NCI-H748 treated with DMSO at 0.1 percent for 48 hours (cell line): ENCODE data around the gene RNF207.

Source experiments
- DNase-seq: peaks from one replicate; lab custom pipeline; 2025; lab: John Stamatoyannopoulos, UW

RNF207 gene

DNA sequence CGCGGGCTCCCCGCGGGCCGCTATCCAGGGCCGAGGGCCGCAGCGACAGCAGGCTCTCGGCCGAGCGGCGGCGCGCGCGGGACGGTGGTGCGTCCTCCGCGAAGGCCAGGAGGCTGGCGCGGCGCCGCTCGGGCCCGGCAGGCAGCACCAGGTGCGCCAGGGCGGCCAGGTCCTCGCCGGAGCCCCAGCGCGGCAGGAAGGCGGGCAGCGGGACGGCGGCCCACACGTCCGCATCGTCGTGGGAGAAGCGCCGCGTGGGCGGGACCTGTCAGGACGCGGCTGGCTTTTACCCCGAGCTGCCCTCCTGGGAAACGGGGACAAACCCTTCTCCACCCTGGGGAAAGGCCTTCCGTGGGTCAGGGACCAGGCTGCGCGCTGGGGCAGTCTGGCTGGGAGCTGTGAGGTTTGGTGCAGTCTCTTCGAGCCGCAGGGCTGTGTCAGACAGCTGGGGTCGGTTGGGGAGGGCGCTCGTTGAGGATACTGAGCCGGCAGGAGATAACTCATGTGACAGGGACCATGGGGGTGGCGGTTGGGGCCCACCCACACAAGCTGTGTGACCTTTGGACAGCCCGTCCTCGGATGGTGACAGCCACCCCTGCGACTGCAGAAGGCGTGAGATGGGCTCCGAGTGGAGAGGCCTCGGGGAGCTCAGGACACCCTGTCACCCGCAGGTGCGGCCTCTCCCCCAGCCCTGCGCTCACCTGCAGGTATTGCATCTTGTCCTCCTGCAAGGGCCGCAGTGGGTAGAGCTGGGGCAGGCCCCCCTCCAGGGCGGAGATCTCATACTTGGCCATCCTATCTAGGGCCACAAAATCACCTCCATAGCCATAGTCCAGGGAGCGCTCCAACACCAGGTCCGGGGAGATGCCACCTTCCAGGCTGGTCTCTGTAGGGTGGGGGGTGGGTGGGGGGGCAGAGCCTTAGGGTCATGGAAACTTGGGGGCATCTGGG, 44.1 kb downstream of the RNF207 start:
- DNase-seq = no peak

DNA sequence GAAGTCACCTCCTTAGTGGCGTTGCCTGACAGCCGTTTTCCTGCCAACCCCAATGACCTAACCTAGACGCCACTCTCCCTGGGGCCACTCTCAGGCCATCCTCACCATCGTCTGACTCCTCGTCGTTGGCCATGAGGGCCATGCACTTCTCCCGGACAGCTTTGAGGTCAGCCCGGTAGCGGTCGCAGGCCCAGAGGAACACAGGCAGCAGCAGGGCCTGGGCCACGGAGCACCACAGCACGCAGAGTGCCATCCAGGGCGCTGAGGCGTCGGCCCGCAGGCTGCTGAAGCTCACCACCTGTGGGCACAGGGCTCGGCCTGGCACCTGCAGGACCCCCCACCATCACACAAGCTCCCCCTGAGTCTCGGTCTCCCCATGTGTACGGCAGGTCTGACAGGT, 45.3 kb downstream of the RNF207 start:
- DNase-seq = no peak

DNA sequence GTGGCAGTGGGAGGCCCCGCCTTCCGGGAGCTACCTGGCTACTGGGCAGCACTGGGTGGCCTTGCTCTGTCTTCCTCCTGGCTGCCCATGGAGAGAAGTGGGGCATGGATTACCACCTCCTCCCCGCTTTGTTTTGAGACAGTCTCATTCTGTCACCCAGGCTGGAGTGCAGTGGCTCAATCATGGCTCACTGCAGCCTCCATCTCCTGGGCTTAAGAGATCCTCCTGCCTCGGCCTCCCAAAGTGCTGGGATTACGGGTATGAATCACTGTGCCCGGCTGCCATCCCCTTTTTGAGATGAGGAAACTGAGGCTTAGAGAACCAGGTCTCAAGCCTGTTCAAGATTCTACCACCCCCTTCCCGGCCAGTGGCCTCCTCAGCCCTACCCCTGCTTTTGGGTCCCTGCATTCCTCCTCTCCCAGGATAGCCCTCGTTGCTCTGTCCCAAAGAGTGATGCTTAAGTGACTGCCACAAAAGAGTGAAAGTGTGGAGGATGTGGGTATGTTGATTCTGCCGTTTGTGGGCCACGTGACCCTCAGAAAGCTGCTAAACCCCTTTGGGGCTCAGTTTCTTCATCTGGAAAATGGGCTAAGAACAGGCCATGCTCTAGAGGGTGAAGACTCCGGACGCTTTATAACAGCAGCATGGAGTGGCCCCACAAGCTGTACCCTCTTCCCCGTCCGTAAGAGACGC, 45.9 kb downstream of the RNF207 start:
- no peak for DNase-seq

DNA sequence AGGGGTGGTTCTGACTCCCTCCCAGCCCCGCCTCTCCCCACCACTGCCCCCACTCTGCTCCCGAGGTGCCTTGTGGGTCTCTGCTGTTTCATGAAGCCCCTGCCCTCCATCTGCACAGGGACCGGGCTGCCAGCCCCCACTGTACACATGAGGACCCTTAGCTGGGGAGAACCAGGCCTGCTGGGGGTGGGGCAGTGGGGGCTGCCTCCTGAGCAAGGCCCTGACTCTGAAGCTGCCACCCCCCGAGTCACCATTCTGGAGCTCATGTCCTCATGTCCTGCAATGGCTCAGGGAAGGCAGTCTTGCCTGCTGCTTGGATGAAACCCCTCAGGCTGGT, 46.4 kb downstream of the RNF207 start:
- DNase-seq = no peak

DNA sequence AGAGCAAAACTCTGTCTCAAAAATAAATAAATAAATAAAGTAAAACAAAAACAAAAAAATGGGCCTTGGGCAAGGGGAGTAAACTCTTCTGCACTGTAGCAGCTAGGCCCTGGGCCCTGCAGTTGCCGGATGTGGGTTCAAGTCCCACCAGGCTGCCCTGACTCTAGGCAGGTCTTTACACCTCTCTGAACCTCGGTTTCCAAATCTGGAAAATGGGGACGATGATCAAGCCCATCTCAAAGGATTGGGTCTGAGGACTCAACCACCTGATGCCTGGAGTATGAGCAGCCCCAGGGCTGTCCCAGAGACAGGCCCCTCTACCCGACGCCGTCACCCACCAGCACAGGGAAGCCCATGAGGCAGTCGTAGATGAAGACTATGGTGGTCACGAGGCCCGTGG, 47.5 kb downstream of the RNF207 start:
- no peak for DNase-seq

DNA sequence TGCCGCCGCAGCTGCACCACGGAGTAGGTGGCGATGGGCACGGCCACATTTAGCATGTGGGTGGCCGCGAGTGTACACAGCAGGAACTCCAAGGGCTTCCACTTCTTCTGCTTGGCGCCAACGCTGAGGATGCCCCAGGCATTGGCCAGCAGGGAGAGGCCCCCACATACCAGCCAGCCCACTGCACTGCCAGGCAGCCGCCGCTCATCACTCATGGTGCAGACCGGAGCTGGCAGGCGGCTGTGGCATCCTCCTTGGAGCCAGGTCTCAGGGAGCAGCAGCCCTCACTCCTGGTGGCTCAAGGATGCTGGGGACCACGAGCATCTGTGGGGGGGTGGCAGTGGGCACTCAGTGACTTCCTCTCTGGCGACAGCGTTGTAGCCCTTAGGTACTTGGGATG, 48.8 kb downstream of the RNF207 start:
- DNase-seq = no peak

DNA sequence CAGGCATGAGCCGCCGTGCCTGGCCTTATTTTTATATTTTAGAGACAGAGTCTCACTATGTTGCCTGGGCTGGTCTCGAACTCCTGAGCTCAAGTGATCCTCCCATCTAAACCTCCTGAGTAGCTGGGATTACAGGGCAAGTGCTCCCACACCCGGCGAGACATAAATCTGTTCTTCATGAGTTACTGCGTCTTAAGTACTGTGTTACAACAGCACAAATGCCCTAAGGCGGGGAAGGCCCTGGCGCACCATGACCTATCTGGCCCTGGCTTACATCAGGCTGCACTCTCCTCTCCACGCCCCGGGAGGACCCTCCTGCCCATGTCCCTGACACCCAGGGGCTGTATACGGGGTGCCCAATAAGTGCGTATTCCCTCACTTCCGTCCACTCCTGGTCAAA, 50.7 kb downstream of the RNF207 start:
- DNase-seq = no peak

DNA sequence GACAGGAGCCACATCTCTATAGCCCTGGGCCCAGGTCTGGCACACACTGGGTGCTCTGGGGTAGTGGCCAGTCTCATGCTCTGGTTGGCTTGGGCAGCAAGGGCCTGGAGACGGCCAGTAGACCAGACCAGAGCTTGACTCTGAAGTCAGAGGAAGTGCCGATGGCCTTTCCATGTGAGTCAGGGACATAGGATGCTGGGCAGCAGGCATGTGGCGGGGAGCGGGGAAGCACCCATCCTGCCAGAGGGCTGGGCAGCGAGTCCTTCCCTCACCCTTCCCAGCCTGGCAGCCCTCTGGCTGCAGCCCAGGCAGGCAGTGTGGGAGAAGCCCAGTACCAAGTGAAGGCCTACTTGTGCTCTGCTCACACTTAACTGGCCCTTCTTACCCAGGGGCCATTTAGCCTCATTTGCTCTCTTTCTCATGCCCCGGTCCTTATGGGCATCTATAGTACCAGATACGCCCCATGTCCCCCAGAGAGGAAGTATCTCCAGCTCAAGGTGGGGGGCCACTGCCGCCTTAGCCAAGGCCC, 51.7 kb downstream of the RNF207 start:
- no peak for DNase-seq

DNA sequence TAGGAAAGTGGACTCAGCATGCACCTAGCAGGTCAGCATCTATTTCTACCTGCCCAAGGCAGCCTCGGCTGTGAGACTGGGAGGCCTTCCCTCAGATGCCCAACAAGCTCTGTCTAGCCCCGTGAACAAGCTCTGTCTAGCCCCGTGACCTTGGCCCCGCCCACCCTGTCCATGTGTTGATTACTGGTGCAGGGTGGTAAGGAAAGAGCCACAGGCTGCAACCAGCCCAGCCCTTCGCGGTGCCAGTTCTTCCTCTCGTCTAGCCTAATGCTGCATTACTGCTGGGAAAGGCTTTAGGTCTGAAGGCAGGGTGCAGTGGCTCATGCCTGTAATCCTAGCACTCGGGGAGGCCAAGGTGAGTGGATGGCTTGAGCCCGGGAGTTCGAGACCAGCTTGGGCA, 52.8 kb downstream of the RNF207 start:
- no peak for DNase-seq

DNA sequence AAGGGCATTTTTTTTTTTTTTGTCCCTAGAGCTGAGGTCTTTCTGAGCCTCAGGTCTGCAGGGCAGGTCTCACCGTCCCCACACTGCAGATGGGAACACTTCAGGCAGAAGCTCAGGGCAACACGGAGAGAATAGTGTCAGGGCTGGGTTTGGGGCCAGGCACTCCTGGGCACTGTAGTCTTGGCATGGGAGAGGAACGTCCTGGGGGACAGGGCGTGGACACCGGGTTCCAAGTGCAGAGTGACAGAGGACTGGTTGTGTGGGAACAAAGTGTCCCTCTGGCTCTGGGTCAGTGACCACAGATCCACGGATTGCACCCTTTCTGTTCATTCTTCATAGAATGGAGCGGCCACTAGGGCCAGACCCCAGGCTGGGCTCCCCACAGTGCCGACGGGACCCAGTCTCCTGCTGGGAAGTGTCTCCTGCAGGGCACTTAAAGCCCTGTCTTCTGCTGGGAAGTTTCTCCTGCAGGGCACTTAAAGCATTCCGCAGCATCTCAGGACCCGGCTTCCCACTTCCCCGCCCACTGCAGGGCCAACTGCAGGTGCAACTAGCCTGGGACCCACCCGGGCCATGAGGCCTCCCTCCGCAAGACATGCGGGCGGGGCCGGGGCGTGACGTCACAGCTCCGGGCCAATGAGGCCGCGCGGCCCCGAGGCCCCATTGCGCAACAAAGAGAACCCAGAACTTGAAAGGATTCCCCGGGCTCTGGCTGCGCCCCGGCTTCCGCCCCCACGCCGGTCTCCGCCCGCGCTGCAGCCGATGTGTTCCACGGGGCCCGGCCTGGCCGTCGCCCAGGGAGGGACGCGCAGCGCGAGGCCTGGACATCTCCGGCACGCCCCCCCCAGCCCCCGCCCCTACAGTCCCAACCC, 53.8 kb downstream of the RNF207 start:
- DNase-seq = peak; percentile 20

DNA sequence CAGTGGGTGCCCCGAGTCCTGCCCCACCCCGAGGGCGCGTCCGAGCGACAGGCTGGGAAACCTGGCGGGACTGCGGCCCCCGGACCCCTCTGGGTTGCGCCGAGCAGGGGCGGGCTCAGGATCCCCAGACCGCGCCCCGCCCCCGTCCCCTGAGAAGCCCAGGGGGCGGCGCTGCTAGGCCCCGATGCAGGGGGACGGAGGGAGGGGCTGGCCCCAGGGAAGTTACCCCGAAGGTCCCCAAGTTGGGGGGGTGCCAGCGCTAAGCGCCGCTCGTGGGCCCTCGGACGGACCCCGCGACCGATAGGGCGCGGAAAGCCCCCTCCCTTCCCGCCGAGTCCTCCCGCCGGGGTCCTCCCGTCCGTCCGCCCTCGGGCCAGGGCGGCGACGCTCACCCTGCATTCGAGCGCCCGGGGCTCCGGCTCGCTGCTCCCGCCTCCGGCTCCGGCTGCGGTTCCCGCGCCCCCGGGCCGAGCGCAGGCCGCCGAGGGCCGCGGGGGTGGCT, 54.6 kb downstream of the RNF207 start:
- no peak for DNase-seq

DNA sequence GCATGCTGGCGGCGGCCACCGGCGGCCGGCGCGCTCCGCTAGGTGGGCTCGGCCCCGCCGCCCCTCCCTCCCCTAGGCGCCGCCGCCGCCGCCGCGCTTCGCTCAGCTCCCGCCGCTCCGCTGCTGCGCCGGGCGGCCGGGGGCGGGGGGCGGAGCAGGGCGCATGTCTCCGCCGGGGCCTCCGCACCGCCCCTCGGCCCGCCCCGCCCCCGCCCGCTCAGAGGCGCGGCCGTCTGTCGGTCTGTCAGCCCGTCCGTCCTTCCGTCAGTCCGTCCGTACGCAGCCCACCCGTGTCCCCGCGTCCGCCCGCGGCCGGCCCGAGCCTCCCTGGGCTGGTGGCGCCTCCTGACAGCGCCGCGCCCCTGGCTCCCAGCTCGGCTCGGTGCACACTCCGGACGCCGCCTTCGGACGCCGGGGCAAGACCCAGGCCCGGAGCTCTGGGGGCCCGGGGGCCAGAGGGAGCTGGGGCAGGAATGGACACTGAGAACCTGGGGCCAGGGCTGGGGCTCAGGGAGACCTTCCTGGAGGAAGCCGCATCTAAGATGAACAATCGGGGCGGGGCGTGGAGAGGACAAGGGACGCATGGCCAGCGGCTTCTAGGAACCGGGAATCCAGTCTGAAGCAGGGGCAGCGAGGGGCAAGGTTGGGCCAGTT, 55.2 kb downstream of the RNF207 start, which contains the start of gene GPR153:
Gene GPR153 (minus strand): TSS at position 138 of the 654 bp plus-strand sequence. CDS start 6,193 bp downstream, outside the sequence.
- no peak for DNase-seq

DNA sequence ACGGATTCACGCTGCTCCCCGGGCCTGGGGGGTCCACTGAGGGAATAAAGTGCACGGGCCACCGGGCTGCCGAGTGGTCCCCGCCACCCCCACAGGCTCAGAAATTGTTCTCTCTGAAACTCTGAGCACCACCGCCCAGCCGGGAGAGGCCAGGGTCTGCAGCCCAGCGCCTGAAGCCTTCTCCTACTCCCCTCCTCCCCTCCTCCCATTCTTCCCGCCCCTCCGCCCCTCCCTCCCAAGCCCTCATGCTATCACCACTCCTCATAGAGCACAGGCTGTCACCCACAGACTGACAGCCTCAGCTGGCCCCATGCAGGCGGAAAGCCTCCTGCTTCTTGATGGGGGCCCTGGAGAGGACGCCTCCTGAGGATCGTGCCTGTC, 55.7 kb downstream of the RNF207 start:
- DNase-seq = no peak

DNA sequence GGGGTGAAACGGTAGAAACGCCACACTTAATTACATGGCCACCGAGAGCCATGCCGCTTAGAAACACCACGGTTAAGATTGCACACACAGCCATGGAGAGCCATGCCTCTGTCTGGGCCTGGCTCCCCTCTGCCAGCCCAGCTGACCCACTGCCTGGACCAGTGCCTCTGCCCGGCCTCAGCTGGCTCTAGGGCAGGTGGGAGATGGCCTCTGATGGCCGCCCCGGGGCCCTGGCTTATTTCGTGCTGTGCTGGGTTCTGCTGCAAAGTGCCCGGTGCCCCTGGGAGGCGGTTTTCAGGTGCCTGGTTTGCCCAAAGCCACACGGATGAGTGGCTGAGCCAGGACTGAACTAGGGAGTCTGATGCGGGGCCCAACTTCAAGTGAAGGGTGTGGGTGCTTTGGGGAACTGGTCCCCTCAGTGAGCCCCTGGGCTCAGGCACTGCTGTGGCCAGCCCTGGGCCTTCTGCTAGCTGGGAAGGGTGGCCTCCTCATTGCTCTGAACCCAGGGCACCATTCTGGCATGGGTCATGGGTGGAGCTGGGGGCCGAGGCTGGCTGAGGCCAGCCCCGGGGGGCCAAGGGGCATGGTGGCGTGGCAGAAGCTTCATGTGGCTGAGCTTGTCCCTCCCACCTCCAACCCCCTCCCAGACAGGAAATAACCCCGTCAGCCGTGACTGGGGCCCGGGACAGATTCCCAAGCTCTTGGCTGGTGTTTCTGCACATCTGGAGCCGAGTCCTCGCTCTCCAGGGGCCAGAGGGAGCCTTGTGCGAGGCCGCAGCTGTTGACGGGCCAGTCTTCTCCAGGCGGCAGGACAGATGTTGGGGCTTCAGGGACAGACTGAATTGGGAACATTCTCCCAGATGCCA, 56.9 kb downstream of the RNF207 start:
- DNase-seq = no peak

DNA sequence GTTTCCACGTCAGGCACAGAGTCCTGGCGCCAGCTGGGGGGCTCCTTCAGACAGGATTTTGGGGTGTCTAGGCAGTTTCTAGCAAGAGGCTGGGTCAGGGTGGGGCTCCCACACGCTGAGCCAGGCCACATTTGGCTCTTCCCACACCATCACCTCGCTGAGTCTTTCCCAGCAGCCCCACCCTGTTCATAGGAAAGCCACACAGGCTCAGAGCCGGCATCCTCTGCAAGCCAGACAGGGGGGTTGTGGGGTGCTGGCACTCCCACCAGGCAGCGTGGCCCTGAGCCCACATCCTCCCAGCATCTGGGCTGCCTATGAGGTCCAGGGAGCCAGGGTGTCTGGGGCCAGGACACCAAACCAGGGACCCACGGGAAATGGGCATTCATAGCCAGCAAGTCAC, 57.8 kb downstream of the RNF207 start:
- no peak for DNase-seq

DNA sequence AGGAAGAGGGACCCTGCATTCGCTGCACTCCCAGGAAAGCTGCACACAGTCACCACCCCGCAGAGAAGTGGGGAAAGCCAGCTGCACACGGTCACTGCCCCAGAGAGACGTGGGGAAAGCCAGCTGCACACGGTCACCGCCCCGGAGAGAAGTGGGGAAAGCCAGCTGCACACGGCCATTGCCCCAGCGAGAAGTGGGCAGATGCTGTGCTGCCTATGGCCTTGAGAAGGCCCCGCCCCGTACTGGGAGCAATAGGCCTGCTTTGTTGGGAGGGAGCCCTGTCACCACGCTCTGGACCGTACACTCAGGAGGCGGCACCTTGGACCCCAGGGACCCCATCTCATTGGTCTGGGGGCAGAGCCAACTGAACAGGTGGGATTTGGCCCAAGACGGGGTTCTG, 59.2 kb downstream of the RNF207 start:
- DNase-seq = no peak

DNA sequence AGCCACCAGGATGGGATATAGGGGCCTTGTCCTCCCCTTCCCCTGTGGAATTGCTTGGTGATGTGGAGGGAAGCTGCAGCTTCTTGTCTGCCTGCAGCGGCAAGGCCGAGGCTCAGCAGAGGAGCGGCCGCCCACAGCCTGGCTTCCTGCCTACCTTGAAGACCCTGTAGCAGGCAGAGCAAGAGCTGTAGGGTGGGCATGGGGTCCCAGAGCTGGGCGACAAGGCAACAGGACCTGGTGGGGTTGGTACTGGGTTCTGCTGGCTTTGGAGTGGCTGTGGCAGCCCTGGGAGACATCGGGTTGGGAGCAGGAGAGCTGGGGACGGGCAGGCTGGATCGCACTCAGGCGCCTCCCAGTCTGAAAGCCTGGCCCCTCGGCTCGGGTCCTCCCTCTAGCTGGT, 60.7 kb downstream of the RNF207 start:
- no peak for DNase-seq

DNA sequence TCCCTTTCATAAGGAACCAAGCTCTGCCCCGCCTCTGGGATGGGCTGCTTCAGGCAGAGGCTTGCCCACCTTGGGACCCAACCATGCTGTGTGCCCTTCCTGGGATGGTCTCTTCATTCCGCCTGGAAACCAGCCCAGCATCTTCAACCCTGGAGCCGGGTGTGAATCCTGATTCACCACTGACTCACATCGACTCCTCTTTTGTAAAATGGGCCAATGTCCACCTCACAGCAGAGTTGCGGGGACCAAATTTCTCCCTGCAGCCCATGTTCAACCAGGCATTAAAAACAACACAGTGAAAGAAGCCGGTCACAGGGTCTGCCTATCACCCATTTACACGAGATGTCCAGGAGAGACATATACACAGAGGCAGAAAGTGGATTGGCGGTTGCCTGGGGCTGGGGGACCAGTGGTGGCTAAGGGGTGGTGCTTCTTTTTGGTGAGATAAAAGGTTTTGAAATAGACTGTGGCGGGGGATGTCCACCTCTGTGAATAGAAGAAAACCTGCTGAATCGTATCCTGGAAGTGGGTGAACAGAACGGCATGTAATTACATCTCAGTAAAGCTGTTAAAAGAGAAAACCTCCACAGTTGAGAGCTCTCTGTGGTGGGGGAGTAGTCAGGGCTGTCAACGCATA, 61.9 kb downstream of the RNF207 start:
- DNase-seq = no peak

DNA sequence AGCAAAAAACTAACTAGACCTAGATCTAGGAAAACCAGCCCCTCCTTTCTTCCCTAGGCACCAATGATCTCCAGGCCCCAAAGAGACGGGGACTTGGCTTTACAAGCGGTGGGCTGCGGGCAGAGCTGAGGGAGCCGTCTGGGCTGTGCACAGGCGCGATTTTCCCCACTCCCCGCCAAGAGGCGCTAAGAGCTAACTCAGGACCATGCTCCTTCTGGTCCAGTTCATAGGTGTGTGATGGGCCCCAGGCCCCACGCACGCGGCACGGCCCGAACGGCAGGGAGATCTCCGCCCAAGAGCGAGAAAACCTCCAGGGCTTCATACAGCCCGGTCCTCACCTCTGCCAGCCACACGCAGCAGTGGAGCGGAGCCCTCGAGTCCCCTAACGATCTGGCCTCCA, 62.5 kb downstream of the RNF207 start:
- no peak for DNase-seq

DNA sequence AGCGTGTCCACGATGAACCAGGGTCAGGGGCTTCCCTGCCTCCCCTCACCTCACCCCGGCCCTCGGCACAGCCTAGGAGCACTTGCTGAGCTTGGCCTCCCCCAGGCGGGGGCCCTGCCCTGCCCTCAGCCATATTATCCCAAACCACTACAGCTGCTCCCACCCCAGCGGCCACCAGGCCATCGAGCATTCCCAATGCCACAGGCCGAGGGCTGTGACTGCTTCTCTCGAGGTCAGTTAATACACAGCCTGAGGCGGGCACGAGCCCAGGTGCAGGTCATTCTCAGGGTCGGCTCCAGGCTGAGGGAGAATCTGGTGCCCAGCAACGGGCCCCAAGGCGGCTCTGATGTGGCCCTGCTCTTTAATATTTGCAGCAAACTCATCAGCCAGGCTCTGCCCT, 63.4 kb downstream of the RNF207 start:
- no peak for DNase-seq
